Measurements from ENCODE around the gene ATP2B2.

DNA sequence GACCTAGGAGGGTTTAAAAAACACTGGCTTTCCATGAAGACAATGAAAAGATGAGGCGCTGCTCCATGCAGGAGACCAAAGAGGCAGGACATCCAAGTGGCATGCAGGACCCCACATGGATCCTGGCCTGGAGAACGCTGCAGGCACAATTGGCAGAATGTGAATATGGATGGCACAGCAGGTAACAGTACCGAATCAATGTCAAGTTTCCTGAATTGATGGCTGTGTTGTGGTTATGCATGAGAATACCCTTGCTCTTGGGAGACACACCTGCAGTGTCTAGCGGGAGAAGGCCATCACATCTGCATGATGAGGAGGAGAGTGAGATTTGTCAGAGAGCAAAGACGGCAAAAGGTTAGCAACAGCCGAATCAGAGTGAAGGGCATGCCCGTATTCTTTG lies 110.2 kb downstream of the ATP2B2 start:
- TF ChIP-seq, protein P1, sequence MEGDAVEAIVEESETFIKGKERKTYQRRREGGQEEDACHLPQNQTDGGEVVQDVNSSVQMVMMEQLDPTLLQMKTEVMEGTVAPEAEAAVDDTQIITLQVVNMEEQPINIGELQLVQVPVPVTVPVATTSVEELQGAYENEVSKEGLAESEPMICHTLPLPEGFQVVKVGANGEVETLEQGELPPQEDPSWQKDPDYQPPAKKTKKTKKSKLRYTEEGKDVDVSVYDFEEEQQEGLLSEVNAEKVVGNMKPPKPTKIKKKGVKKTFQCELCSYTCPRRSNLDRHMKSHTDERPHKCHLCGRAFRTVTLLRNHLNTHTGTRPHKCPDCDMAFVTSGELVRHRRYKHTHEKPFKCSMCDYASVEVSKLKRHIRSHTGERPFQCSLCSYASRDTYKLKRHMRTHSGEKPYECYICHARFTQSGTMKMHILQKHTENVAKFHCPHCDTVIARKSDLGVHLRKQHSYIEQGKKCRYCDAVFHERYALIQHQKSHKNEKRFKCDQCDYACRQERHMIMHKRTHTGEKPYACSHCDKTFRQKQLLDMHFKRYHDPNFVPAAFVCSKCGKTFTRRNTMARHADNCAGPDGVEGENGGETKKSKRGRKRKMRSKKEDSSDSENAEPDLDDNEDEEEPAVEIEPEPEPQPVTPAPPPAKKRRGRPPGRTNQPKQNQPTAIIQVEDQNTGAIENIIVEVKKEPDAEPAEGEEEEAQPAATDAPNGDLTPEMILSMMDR (IDR thresholded peaks at IDR 0.05; ENCODE audit: low read depth, low read length) = no peak
- TF ChIP-seq POLR2A (IDR thresholded peaks at IDR 0.05; ENCODE audit: extremely low read depth, insufficient read length) = no peak
